Skin of body (tissue), 2 donors: ENCODE results near the gene MYL4. TPM values are rescaled to one million over a fixed set of nuclear protein-coding genes. Genes with fewer than 3 reads are reported as not detected.
A peak's percentile ranks its signal among the peaks of the same experiment; 100 is the strongest.
"Not testable (repeated sequence)": the region's sequence is repeated elsewhere in the genome, so short reads cannot be mapped to it uniquely, and the experiment has no call there.

ENCODE experiments used
- DNase-seq: peaks from one replicate; lab custom pipeline; 2025; lab: John Stamatoyannopoulos, UW
- total RNA-seq: library from RNA; depleted of rRNA; stranded (reverse); fragments of >200 nt; gene quantifications from one replicate; pipeline ENCODE4 v1.2.3, GENCODE V29; 2014

Gene MYL4
- total RNA-seq, 1 donor from 2014 or later = 36.7 TPM

GRCh38 chr17:47193931-47194511 lies 15.1 kb upstream of the MYL4 start:
- DNase-seq = no peak

DNA sequence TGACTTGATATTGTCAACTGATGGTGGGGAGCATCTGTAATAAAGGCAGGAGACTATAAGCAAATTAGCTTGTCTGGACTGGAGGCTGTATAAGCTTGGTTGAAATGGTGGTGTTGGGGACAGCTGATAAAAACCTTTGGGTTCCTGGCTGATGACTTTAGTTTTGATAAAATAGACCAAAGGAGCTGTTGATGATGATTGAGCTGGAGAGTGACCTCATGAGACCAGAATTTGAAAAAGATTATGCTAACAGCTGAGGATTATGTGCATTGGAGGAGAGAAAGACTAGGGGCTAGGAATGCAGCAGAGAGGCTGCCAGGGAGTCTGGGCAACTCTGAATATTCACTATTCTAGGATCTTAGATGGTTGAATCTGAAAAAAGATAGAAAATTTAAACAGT lies 11.3 kb upstream of the MYL4 start:
- DNase-seq = no peak

DNA sequence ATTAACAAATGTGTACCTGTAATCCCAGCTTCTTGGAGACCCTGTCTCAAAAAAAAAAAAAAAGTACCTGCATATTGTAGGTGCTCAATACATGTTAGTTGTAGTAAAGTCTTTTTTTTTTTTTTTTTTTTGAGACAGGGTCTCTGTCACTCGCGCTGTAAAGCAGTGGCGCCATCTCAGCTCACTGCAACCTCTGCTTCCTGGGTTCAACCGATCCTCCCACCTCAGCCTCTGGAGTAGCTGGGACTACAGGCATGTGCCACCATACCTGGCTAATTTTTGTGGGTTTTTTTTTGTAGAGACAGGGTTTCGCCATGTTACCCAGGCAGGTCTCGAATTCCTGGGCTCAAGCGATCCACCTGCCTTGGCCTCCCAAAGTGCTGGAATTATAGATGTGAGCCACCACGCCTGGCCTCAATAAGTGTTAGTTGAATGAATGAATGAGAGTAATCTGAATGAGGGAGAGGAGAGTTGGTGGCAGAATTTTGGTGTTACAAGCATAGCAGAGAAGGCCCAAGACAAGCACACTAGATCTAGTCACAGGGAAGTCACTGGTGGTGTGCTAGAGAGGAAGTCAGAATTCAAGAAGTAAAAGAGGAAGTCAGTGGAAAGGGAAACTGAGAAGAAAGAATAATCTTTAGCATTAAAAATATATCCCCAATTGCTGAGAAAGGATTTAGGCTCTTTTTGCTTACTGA lies 9.4 kb upstream of the MYL4 start:
- DNase-seq = no peak

- no peak for DNase-seq
Observed at GRCh38 chr17:47200325-47200664, 8.9 kb upstream of the MYL4 start.

GRCh38 chr17:47201166-47201565 lies 8.0 kb upstream of the MYL4 start:
- no peak for DNase-seq

- DNase-seq = no peak
Observed at GRCh38 chr17:47203984-47204721, 5.0 kb upstream of the MYL4 start.

DNA sequence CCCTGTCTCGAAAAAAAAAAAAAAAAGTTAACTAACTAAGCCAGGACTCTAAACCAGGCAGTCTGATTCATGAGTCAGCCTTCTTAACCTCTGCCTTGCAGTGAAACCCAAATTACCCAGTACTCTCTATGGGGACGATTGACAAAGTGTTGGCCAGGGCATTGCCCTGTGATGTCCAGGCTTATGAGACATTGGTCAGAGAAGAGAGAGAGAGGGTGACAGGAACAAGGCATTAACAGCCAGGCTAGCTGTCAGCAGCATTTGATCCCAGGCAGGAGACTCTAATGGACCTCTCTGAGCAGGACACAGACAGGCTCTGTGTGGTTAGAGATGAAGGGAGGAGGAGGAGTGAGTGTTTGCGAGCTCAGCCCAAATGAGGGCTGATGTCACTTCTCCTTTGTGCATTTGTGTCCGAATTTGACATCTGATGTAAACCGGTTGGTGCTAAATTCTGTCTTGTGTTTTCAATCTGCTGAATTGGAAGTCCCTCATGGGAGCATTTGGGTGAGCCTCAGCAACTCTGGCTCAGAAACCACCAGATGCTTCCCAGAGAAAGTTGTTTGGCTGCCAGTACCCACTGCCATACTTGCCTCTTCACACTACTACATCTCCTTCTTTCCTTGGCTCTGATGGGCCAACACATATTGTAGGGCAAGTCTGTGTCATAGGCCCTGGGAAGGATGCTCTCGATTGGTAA lies 4.3 kb upstream of the MYL4 start:
- DNase-seq = peak; percentile 33

- DNase-seq = no peak
Observed at GRCh38 chr17:47205419-47205963, 3.7 kb upstream of the MYL4 start.

DNA sequence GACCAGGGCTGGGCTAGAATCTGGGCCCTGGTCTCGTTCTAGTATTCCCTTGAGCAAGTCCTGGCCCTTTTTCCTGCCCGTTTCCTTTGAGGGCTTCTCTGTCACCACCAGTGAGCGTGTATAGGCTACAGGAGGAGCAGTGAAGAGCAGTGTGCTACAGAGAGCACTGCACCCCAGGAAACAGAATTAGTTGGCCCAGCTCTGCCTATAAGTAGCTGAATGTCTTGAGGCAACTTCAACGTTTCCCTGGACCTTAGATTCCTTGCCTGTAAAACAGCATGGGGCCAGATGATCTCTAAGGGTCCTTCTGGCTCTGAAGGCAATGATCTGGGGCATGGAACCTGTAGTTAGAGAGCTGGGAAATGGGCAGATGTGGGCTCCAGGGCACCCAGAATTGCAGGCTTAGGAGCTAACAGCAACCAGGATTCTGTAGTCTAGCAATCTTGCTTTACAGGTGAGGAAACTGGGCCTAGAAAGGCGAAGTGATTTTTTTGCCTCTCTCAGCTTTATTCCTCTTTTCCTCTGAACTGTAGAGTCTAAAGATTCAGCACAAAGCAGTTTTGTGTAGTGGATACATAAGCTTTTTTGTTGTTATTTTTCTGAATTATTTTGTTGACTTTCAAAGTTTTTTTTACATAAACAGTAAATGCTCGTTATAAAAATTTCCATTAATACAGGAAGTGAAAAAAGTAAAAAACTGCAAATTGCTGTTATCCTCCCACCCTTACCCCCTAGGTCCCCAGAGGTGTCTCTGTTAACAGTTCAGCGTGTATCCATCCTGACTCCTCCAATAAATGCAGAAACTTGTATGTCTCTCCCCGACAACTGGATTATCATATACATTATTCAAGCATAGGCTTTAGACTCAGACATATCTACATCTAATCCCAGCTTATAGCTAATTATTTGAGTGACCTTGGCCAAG lies 1.7 kb upstream of the MYL4 start:
- no peak for DNase-seq

DNA sequence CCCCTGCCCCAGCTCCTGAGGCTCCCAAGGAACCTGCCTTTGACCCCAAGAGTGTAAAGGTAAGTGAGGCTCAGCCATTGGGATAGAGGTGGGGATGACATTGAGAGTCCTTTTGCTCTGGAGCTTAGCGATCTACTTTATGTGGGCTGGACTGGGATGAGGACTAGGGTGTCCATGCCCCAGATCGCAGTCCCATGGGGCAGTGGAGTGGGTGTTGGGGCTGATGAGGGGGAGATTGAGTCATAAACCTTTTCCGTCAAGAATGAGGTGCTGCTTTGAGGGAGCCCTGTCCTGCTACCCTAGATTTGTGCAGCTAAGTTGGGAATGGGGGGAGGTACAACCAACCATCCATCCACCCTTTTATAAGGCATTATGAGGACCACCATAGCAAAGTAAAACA lies 351 bp downstream of the MYL4 start:
- DNase-seq = no peak

DNA sequence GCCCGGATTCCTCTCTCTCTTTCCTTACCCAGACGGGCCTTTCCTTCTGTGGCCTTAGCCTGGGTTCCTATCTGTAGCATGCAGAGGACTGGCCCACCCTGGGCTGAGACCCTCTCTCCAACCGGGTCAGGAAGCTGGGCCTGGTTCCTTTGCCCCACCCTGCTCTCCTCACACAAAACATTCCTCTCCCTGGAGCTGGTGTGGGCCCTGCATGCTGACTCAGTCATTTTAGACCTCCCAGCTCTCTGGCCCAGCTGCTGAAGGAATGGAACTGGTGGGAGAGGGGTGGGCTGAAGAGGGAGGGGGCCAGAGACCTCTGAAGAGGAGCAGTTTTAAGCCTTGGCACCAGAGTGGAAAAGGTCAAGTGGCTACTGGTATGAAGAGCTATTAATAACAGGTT lies 957 bp downstream of the MYL4 start:
- no peak for DNase-seq

- no peak for DNase-seq
Observed at GRCh38 chr17:47210779-47211178, 1.6 kb downstream of the MYL4 start.

GRCh38 chr17:47212458-47212857 lies 3.3 kb downstream of the MYL4 start:
- no peak for DNase-seq

- no peak for DNase-seq
Observed at GRCh38 chr17:47213540-47213939, 4.4 kb downstream of the MYL4 start.

DNA sequence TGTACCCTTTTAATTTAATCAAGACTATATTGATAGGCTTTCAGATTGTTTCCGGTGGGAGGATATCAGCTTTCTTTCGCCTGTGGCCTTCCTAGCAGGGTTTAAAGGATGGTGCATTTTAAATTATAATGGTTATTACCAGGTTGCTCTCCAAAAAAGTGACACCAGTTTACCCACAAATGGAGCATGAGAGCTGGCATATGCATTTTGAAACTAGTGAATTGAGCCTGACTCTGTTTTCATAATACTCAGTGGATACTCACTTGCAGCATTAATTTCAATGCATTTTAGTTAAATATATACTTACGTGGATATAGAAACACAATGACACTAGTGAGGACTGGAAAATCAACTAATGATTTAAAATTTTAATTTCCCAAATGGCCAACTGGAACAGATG lies 5.8 kb downstream of the MYL4 start:
- no peak for DNase-seq

DNA sequence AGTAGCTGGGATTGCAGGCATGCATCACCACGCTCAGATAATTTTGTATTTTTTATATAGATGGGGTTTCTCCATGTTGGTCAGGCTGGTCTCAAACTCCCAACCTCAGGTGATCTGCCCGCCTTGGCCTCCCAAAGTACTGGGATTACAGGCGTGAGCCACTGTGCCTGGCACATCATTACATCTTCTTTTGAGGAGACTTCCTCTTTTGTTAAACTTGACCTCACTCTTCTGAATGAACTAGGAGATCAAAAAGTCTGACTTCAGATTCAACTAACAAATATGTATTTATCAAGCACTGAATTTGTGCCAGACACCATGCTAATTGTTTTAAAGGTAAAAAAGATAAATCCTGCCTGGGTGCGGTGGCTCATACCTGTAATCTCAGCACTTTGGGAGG lies 7.7 kb downstream of the MYL4 start:
- DNase-seq = not testable (repeated sequence)

DNA sequence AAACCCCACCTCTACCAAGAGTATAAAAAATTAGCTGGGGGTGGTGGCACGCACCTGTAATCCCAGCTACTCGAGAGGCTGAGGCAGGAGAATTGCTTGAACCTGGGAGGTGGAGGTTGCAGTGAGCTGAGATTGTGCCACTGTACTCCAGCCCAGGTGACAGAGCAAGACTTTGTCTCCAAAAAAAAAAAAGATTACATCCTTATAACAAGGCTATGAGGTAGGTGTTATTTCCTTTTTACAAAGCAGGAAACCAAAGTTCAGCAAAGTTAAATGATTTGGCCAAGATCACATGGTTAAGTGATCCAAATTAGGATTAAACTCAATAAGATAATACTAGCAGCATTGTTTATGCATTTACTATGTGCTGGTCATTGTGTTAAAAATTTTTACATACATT lies 8.1 kb downstream of the MYL4 start:
- not testable (repeated sequence) for DNase-seq

GRCh38 chr17:47218896-47219430 lies 9.8 kb downstream of the MYL4 start:
- DNase-seq = no peak

DNA sequence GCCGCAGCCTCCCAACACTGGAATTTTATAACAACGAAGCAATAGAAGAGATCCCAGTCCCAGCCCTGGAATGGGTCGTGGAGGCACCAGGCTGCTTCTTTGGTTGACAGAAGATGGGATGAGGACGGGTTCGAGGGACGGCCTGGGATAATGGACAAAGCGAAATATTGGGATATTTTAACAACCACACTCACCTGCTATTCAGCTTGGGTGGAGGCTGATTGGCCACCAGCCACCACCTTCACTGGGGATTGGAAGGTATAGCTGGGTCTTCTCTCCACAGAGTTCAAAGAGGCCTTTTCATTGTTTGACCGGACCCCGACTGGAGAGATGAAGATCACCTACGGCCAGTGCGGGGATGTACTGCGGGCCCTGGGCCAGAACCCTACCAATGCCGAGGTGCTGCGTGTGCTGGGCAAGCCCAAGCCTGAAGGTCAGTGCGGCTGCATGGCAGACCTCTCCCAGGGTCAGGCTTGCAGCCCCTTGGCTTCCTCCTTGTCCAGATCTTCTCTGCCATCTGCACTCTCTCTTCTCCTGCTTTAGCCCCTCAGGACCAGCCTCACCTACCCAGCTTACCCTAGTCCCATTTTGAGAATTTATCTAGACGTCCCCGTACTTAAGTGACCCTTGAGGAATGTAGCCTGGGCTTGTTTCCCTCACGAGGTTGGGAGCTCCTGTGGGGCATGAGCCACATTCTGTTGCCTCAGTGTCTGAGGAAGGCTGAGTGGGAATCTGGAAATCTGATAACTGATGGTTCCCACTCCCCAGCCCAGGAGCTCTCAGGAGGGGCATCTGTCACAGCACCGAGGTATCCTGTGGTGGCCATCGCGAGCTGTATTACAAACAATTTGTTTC lies 10.7 kb downstream of the MYL4 start:
- DNase-seq = no peak

- DNase-seq = no peak
Observed at GRCh38 chr17:47220531-47220999, 11.4 kb downstream of the MYL4 start.
